HG03103 (cell line): ENCODE results near the gene TMEM200C.
A peak's percentile ranks its signal among the peaks of the same experiment; 100 is the strongest.
"Not testable (repeated sequence)": the region's sequence is repeated elsewhere in the genome, so short reads cannot be mapped to it uniquely, and the experiment has no call there.

ENCODE experiments used
- ATAC-seq: cut with Tn5 transposase; IDR thresholded peaks from one replicate; pipeline ENCODE4 v1.9.1; 2021; ENCODE audit warnings: low read depth; ENCODE audit not compliant: unreplicated experiment

Gene TMEM200C

DNA sequence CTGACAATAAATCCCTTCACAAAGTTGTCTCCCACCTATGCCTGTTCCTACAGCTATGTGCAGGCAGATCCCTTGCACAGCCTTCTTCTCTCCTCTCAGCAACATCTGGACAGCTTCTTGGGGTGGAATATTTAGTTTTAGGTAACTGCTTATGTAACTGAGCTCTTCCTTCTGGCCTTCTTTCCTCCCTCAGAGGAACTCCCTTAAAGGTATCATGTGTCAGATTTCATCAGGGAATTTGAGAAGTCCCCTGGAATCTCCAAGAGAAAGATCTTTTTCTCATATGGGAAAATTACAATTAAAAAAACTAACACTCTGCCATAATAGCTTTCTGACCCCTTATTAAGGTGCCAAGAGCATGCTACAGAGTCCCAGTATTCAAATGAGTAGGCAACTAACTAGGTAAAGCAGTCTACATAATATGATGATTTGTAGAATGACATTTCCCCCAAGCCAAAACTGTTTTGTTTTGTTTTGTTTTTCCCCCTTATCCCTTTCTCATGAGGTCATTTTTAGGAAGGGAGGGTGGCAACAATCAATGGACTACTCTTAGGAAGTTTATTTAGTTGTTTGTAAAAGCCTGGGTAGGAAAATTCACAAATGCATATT is 2.4 kb downstream of the TMEM200C start:
- no peak for ATAC-seq

DNA sequence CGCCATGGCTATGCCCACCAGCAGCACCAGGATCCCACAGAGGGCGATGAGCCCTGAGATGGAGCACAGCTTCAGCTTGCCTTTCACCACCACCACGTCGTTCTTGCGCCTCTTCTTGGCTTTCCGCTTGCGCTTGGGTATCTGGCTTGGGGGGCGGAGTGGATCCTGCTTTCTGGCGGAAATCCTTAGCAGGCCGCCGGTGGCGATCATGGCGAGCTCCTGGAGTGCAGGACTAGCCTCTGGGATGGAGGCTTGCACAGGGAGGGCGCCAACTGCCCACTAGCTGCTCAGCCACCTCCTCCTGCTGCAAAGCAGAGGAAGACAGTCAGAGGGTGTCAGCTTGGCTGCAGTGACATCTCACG is 3.5 kb downstream of the TMEM200C start:
- no peak for ATAC-seq

DNA sequence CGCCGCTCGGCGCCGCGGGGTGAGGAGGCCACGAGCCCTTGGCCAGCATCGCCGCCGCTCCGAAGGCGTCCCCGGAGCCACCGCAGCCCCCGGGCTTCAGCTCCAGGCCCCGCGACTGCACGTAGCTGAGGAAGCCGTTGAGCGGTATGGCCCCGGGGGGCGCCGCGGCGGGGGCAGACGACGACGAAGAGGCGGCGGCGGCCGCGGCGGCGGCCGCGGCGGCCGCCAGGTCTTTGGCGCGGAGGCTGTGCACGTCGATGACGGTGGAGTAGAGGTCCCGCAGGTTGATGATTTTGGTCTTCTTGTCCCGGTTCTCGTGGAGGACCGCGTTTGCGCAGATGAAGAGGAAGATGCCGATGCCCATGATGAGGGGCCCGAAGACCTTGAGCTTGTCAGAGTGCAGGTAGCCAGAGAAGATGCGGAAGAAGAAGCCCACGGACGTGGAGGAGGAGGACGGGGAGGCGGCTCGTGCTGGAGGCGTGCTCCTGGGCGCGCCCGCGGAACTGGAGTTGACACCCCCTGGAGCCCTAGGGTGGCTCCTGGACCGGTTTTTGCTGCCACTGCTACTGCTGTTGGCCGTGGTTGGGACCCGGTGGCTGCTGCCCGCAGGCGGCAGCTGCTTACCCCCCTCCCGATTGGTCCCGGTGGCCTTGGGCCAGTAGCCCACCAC is 4.0 kb downstream of the TMEM200C start:
- no peak for ATAC-seq

DNA sequence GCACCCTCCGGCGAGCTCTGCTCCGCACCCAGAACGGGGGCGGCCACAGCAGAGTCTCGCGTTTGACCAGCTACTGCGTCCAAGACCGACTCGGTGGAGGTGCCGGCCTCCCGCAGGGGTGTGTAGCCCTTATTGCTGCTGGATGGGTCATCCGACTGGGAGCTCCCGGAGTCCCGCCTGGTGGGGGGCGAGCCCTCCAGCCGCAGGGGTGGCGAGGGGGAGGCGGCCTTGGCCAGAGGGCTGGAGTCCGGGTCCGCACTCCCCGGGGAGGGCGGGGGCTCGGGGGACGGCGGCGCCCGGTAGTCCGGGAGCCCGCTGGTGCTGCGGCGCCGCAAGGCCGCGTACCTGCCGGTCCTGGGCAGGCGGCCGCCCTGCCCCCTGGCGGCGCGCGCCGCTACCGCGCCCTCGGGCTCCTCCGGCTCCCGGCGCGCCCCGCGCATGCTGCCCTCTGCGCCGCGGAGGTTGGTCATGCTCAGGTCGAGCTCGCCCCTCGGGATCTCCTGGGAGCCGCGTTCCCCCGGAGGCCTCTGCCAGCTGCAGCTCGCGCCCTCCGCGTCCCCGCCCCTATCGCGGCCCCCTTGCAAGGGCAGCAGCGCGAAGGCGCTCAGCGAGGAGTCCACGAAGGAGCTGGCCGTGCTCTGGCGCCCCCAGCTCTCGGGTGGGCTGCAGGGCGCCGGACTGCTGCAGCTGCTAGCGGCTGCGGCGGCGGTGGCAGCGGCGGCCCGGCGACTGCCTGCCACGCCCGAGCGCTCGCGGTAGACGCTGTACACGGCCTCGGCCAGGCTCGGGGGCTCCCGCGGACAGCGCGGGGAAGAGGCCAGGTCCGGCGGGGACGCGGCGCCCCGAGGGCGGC is 4.8 kb downstream of the TMEM200C start:
- ATAC-seq, result peak; percentile 87

DNA sequence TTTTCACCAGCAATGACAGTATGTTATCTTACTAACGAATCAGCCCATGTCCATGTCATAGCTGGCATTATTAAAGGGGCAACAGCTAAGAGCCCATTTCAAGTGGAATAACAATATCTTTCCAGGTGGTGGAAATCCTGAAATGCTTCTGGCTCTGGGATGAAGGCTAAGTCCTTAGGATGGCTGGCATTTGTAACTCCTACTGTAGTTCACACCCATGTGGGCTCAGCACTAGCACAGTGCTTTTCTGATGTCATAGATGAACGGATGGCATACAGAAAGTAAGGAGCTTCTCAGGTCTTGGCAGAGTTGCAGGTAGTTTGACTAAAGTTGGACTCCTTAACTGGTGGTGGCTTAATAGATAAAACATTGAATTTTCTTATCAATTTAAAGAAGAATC is 10.0 kb downstream of the TMEM200C start:
- no peak for ATAC-seq

DNA sequence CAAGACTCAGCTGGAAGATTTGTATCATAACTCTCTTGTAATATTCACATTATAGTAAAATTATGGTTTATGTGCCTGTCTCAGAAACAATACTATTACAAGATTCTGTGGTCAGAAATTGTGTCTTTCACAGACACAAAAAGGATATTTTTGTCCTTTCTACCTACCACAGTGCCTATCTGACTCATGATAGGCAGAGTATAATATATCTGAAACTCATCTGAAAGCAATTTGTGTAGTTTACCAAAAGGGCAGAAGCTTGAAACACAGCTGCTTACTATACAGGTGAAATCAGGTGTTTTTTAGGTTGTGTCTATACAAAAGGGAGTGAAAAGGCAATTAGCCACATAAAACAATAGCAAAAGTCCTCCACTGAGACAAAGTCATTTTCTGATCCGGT is 10.9 kb downstream of the TMEM200C start:
- ATAC-seq, result no peak

DNA sequence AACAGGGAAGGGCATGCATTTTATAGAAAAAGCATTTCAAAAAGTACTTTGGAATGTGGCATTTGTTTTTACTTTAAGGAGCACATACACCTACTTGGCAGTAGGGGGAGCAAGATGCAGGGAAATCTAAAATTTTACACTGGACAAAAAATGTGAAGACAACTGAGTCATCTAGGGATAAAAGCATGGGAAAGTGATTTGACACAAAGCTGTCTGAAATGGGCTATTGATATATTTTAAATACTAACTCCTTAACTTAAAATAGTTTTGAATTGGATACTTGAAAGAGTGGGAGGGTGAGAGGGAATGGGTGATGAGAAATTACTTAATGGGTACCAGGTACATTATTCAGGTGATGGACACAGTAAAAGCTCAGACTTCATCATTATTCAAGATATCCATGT is 15.8 kb downstream of the TMEM200C start:
- no peak for ATAC-seq

DNA sequence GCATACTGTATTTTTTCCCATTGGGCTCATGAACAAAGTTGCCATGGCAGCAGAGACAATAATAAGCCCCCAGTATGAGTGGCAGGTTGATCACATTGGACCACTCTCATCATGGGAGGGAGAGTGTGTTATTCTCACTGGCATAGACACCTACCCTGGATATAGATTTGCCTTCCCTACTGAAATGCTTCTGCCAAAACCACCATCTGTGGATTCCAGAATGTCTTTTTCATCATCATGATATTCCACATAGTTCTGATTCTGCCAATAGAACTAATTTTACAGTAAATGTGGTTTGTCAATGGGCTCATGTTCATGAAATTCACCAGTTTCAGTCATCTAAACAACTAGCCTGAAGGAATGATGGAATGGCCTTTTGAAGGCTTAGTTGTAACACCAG is 18.4 kb downstream of the TMEM200C start:
- no peak for ATAC-seq

DNA sequence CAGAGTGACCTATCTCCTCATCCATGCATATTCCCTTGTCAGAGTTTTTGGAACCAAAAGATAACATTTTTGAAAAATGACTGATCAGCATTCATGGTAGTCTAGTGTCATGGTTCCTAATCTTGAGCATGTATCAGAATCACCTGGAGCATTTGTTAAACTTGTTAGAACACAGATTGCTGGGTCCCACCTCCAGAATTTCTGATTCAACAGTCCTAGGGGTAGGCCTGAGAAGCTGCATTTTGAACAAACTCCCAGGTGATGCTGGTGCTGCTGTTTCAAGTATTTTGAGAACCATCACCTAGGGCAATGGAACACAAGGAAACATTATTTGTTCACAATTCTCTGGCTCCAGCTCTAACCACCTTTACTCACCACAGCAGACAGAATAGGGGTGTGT is 21.0 kb downstream of the TMEM200C start:
- ATAC-seq, result no peak

DNA sequence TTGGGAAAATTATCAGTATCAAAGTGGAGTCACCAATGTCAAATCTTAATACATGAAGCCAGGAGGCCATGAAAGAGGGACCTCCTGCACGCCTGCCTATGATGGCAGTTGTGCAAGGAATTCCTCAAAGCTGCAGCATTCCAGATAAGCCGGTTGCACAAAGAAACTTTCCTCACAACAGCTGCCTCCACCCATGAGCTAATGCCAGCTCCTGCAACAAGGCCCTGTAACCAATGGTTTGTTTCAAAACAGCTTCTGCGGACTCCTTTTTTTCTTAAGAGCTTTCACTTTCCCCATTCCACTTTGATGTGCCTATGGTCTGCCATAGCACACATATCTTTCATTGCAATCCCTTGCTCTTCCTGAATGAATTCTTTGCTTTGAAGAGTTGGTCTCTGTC is 22.4 kb downstream of the TMEM200C start:
- no peak for ATAC-seq

DNA sequence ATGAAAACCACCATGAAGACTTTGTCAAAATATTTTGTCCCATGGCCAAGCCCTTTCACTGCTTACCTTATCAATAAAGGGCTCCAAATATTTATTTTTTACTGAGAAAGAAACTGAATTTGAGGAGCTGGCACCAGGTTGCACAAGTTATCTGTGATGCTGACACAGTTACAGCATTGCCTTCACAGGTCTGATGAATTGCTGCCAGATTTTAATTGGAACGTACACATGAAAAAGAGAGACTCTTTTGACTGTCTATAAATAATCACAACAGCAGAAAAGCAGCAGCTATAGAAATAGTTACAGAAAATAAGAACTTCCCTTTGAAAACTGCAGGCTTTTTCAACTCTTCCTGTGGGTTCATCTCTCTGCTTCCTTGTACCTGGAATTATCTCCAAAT is 23.9 kb downstream of the TMEM200C start:
- no peak for ATAC-seq

DNA sequence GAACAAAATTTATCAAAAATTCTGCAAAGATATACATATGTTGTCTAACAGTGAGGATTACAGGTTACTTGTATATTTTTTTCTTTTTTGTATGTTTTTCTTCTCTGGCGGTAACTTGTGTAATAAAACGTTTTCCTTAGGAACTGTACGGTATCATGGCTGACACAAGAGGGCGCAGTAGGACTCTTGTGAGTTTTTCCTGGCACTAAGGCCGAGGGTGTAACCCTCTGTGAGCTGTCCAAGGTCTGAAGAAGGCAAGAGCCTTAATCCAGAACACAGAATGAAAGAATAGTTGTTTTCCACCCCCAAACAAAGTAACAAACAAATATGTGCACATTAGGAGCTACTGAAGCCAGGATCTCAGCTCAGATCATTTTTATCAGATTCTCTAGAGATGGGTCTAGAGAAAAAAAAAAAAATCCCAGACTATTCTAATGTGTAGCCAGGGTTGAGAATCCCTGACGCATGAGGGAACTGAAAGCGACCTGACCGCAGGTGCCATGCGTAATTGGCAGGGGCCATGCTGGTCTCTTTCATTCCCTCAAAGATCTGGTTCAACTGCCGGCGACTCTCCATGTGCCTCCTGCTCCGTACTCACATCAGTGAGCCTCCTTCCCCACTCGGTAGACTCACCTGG is 27.0 kb downstream of the TMEM200C start:
- peak; percentile 97 for ATAC-seq

DNA sequence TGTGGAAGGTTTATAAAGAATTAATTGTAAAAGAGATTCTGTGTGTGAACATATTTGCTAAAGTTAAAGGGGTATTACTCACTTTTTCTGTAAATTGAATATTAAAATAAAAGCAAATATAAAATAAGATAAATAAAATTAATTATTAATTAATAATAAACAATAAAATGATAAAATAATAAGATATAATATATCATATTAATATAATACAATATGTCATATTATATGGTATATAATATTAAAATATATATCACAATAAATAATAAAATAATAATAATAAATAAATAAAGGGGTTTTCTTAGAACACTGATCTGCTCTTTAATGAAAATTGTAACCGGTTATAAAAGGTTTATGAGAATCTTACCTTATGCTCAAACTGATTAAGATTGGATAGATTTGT is 29.8 kb downstream of the TMEM200C start:
- ATAC-seq, result no peak

DNA sequence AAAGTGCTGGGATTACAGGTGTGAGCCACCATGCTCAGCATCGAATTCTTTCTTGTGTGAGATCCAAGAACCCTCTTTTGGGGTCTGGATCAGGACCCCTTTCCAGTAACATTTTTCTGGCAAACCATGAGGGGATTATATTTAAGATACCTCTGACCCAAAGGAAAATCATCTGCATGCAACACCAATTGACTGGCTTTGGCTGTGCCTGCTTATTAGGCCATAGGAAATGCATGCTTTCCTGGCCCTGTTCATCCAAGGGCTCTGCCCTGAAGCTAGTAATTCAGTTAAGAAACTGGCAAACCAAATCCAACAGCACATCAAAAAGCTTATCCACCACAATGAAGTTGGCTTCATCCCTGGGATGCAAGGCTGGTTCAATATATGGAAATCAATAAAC is 33.2 kb downstream of the TMEM200C start:
- ATAC-seq, result not testable (repeated sequence)

DNA sequence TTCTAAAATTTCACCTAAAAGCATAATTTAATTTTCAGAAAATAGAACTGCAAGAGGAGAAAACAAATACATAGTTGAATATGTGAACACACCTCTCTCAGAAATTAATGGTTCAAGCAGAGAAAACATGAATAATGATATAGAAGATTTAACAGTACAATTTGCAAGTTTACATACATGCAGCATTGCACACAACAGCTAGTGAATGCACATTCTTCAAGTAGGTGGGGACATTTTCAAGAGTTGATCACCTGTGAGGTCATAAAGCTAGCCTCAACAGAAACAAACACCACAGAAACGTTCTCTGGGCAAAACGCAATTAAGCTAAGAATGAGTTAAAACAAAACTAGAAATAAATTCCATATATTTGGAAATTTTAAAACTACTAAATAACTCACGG is 38.1 kb downstream of the TMEM200C start:
- no peak for ATAC-seq

DNA sequence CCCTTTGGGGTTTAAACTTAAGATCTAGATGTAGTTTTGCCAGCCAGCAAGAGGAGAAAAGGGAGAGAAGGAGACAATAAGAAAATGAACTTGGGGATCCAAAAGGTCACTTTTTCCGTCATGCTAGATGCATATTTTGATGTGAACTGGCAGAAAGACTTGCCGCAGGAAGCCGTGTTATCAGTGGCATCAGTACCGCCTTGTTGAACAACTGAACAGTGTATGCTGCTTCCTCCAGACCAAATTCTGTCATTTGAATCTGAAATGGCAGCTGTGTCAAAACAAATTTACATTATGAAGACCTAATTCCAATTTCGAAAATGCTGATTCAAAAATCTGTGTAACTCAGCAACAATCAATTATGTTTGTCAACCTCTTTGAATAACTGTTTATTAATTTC is 42.1 kb downstream of the TMEM200C start:
- ATAC-seq, result no peak

DNA sequence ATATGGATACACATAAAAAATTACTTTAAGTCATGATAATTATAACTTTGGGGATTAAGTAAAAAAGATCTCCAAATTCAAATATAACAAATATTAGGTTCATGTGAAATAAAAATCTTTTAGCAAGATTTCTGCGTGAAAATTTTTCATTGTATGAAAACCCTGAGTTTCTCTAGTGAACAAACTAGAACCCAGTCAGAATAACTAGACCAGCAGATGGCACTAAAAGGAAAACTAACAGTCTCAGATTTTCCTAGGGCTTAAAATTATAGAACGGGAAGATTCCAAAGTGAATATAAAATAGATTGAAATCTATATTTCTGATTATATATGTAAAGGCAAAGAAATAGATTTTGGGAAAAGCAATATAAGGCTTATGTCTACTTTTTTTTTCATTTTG is 43.3 kb downstream of the TMEM200C start:
- ATAC-seq, result no peak

DNA sequence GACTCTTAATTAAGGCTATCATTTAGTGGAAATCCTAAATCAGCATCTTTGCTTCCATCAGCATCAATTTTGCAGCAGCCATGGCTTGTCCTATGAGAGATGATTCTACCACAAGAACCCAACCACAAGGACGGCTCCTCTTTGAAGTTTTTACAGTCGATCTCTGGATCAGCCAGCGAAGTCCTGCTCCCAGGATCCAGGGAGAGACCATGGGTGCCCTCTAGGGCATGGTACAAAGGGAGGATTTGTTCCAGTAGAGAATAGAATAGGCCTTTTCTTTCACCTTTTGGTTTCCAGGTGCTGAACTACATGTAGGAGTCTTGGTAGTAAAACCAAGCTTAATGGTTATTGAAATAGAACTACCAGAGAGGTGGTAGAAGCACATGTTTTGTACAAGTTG is 52.7 kb downstream of the TMEM200C start:
- ATAC-seq, result no peak

DNA sequence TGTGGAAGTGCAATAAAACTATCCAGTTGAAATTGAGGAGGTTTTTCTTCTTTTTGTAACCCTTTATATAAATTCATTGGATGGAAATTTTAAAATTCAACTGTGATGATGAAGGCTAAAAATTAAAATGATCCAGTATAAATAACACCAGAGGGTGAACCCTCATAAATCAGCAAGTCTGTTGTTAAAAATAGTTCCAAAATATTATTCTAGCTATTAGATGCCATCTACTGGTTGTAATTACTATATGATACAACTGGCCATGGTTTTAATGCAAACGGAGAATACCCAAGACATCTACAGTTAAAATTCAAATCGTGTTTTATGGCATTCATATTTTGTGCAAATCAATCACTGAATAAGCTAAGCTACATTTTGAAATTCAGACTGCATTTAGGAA is 53.8 kb downstream of the TMEM200C start:
- ATAC-seq, result no peak

DNA sequence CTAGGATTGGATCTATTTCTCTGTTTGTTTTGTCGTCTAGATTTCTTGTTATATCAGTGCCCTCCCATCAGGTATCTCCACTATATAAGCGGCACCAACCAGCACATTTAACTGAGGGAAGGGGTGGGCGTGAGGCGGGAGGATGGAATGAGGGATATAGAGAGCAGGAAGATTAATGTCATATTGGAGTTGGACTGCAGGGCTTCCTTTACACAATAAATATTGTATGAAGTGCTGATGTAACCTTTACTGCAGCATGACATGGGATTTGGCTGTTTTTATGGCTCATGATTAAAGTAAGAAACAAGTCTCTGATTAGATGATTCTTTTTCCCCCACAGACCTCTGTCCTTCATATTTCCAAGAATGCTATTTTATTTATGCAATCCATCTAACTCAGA is 54.8 kb downstream of the TMEM200C start:
- ATAC-seq, result no peak

DNA sequence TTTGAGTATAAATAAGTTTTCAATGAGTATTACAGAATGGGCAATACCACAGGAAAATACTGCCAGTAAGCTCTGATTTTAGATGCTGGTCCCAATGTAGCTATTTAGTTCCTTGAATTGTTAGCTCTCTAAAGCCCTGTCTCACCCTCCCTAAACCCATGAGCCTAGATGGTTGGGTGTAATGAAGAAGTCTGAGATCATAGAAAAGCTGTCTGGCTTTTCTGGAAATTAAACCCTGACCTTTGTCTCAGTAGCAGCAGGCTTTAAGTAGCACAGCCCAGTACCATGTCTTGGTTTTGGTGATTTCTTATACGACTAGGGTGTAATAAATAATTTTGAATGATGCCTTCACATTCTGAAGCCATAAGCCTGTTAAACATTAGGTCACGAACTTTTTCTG is 55.3 kb downstream of the TMEM200C start:
- no peak for ATAC-seq
